HG03354 (cell line): ENCODE data around the gene TMEM33.

Experiments used
- ATAC-seq: cut with Tn5 transposase; IDR thresholded peaks from one replicate; pipeline ENCODE4 v1.9.1; 2021; ENCODE audit warnings: mild to moderate bottlenecking; ENCODE audit not compliant: unreplicated experiment, poor library complexity, severe bottlenecking

Gene TMEM33

DNA sequence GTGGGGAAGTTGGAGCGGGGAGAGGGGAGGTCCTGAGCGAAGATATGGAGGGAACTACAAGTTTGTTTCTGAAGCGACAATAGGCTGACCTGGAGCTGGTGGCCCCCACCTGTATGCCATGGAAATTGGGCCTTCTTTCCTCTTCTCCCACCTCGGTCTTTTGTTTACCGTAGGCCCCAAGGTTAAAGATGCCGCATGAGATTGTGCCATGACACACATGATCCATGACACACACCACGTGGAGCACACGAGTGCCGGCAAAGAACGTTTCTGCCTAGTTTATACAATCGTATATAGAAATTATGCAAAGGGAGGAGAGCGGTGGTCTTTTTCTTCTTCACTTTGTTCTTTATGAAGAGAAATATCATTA is 408 bp downstream of the TMEM33 start:
- ATAC-seq: peak; percentile 23

DNA sequence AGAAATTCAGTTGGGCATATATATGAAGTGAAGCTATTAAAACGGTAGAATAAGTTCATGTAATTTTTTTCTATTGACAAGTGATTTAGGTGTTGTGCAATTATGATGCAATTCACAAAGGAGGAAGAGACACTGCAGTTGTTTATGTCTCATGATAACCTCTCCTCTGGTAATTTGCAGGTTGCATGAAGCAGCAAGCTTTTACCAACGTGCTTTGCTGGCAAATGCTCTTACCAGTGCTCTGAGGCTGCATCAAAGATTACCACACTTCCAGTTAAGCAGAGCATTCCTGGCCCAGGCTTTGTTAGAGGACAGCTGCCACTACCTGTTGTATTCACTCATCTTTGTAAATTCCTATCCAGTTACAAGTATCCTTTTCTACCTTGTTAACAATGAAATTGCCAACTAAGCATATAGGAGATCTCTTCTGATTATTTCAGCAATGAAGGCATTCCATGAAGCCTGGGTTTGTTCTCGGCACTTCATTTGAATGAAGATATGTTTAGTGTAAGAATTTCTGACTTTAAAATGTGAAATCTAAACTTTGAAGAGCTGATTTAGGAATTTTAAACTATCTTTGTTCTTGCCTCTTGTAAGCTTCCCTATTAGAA is 3.9 kb downstream of the TMEM33 start:
- ATAC-seq: no peak

DNA sequence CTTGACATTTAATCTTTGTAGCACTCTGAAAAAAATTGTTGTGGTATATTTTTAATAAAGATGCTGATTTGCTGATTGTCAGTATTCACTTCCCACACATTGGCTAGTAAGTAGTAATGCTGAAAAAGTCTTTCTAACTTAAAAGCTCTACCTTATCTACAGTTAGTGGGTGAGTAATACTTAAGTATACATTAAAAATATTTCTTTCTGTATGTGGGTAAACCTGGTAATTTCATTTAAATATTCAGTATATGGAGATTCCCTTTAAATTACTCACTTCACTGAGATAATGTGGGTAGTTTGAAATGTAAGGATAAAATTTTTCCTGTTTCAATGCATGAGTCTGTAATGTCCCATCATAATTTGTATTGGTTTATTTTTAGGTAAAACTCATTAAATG is 5.6 kb downstream of the TMEM33 start:
- ATAC-seq: no peak

DNA sequence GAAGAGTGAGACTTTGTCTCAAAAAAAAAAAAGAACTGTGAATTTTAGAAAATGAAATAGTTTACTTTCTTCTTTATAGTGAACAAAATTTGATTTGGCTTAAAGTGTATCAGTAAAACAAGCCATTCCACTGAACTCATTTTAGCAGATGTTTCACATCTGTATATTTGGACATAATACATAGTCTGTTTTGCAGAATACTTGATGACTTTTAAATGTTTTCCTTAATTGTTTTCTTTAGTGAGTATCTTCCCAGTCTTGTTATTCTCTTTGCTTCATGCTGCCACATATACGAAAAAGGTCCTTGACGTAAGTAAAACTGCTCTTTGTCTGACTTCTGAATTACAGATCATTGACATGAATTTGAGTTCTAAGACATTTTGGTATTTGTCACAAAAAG is 8.3 kb downstream of the TMEM33 start:
- ATAC-seq: no peak

DNA sequence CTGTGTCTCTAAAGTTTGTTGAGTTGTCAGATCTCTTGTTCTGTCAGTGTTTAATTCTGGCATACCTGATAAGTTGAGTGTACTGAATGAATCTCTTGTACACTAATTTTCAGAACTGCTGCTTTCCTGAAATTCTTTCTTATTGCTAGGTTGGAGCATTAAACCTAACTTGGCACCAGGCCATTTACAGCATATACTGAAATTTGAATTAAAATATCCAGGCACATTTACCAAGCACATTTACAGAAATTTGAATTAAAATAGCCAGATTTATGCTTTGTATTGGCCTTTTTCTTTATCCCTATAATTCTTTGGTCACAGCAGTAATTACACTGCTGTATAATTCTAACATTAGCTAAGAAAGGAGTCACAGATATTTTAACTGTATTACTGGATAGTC is 8.9 kb downstream of the TMEM33 start:
- no peak for ATAC-seq

DNA sequence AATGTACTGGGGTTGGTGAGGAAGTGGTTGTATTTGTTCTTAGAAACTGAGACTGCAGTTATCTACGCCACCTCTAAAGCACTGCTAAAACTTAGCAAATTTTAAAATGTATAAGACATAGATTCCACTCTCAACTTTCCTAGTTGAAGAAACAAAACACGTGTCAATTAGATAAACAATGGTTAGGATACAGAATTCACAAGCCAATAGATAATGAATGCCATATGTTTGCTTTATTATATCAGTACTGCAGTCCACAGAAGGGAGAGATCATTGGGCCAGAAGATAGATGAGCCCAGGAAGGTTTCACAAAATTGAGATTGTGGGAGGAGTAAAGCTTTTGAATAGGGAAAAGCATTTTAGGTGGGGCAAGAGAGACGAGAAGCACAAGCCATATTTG is 14.3 kb downstream of the TMEM33 start:
- no peak for ATAC-seq

DNA sequence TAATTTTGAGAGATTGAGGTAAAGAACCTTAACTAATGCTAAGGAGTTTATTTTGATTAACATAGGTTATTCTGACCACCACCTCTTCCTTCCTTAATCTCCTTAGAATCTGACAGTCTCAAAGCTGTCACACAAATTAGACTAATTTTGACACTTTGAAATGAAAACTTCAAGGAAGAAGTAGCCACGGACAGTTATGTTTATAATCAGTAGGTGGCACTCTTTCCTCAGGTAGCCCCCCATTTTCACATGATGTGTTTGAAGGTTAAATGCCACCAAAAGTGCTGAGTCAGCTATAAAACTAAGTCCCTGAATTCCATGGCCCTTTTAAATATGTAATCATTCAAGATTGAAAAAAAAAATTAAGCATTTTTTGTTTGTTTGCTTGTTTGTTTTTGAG is 22.4 kb downstream of the TMEM33 start:
- peak; percentile 75 for ATAC-seq

DNA sequence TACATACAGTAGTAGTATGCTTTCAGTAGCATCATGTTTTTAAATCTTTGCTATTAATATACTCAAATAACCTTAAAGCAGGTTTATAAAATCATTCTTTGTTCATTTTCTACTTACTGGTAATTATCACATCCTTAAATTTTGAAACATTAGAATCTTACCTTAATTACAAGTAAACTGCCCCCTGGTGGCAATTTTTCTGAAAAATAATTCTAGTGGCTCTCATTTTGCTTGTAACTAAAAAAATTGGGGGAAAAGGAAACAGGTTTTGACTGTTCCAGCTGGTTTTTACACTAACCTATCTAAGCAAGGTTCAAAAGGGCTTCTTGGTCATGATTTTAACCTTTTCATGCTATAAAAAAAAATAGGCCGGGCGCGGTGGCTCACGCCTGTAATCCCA is 27.9 kb downstream of the TMEM33 start:
- ATAC-seq: no peak

DNA sequence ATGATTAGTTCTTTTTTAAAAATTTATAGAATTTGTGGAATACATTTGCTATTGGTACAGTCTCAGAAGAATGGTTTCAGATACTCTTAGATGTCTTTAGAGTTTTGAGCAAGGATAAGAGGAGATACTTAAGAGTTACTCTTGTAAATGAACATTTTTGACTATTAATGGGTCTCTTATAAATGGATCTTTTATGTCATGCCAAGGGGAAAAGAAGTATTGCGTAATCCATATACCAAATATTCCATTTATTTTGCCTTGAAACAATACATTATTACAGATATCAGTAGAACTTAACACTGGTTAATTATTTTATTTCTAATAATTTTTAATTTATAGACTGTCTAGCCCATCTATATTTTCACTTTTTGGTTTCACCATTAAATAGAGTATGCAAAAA is 29.2 kb downstream of the TMEM33 start:
- ATAC-seq: no peak

DNA sequence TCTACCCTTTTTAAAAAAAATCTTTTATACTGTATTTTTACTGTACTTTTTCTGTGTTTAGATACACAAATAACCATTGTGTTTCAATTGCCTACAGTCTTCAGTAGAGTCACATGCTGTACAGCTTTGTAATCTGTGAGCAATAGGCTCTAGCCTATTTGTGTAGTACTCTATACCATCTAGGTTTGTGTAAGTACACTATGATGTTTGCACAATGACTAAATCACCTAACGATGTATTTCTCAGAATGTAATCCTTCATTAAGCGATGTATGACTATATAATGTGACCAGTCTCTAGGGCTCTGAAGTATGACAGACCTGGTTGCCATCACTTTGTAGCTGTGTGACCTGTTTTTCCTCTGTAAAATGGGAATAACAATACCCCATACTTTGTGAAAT is 32.2 kb downstream of the TMEM33 start:
- ATAC-seq: no peak

DNA sequence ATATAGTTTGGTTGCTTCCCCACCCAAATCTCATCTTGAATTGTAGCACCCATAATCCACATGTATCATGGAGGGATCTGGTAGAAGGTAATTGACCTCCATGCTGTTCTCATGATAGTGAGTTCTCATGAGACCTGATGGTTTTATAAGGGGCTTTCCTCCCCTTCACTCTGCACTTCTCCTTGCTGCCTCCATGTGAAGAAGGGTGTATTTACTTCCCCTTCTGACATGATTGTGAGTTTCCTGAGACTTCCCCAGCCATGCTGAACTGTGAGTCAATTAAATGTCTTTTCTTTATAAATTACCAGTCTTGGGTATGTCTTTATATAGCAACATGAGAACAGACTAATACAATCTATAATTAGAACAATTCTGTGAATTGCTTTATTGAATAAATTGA is 34.4 kb downstream of the TMEM33 start:
- ATAC-seq: no peak

DNA sequence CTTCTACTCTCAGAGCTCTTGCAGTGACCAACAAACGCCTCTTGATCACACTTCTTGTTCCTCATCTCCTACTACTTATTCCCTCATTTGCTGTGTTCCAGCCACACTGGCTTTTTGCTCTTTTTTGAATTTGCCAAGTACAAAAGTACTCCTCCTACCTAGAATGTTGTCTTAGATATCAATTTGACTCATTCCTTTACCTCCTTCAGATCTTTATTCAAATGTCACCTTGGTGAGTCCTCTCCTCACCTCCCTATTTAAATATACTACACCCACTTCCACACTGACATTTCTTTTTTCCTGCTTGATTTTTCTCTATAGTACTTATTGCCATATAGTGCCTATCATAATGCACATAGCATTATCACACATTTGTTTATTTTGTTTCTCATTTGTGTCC is 40.1 kb downstream of the TMEM33 start:
- no peak for ATAC-seq

DNA sequence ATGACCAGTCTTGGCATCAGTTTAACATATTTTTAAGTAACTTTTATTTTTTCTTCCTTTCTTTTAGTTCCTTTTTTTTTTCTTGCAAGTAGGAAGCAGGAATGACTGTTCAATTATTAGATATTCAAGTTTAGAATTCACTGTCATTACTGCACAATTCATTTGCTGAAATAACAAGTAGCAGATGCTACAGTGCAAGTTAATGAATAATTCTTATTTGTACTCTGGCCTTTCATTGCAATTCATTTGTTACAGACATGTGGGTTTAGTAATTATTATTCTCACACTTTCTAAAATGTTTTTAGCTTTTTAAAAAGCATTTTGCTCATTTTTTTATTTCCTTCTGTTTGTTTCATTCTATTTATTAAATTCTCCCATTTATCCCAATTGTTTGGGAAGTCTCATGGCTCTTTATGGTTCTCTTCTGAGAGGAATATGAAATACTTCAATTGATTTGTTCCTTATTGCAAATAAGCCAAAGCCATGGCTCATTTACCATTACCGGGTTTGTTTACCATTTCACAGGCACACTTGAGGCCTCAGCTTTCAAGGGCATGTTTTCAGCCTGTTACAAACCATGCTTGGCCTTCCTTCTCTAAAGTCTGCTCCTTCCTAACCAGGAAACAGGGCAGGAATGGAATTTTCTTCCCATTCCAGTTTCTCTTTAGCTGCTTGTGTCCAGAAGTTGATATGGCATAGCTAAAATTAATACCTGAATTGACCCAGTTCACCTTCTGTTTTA is 41.7 kb downstream of the TMEM33 start:
- ATAC-seq: no peak

DNA sequence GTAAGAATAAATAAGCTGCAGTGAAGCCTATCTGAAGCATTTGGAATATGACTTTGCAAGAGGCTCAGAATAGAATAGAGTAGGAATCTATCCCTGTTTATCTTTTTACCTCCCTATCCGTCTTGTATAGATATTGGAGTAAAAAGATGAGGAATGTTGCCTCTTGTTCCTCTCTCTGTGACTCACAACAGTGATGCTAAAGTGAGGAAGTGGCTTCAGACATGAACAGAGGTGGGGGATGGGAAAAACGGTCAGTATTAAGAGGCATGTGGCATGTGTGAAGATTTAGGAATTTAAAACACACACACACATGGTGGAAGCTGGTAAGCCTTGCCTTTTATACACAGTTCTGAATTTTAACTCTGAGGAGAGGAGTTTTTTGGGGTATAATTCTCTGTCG is 42.5 kb downstream of the TMEM33 start:
- ATAC-seq: no peak

DNA sequence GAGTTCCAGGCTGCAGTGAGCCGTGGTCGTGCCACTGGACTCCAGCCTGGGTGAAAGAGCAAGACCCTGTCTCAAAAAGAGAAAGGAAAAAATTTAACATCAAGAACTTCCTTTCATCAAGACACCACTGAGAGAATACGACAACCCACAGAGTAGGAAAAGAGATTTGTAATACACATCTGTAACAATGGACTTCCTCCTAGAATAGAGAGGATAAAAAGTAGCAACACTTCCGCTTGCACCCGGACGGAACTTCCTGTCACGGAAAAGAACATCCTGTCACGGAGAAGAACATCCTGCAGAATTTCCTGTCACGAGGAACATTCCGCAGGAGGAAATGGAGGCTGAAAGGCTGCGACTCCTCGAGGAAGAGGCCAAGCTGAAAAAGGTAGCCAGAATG is 46.2 kb downstream of the TMEM33 start, which contains the start of gene DCAF4L1:
DCAF4L1 (plus strand) TSS at position 301 of the 400 bp plus-strand sequence; CDS start at position 338, 37 bp downstream.
- ATAC-seq: no peak

DNA sequence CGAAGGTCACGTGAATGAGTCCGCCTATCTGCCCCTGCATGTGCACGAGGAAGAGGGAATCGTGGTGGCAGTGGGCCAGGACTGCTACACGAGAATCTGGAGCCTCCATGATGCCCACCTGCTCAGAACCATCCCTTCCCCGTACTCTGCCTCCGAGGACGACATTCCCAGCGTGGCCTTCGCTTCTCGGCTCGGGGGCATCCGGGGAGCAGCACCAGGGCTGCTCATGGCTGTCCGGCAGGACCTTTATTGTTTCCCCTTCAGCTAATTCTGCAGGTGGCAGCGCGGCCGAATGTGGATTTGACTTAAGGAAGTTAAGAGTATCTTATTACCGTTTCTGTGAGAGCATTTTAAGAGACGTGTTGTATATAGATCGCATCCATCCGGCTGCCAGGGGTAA is 47.5 kb downstream of the TMEM33 start:
- ATAC-seq: no peak

DNA sequence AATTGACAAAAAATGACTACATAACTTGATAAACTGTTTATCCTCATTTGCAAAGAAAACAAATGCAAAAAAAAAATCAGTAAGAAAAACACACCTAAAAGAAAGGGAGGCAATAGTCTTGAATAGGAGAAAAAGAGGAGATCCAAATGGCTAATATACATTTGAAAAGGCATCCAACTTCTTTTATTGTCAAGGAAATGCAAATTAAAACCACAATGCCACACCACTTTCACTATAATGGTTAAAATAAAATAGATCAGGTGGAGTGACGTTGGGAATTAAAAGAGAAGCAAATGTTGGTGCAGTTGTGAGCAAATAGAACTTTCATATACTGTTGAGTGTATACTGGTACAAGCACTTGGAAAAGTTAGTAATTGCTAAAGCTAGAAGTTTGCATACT is 49.9 kb downstream of the TMEM33 start:
- ATAC-seq: no peak

DNA sequence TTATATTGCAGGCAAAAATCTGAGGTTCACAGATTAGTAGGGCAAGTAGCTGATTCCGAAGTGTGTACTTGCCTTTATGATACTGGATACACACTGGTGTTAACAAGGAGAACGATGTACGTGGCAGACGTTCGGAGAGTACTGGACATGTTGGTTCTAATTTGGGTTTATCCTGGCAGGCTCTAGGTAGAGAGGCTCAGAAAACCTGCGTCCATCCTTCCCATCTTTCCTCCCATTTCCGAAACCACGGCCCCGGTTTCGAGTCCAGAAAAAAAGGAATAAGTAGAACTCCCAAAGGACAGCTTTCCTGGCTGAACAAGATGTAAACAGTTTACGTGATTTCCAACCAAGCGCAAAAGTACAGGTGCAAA is 54.8 kb downstream of the TMEM33 start:
- ATAC-seq: peak; percentile 29

DNA sequence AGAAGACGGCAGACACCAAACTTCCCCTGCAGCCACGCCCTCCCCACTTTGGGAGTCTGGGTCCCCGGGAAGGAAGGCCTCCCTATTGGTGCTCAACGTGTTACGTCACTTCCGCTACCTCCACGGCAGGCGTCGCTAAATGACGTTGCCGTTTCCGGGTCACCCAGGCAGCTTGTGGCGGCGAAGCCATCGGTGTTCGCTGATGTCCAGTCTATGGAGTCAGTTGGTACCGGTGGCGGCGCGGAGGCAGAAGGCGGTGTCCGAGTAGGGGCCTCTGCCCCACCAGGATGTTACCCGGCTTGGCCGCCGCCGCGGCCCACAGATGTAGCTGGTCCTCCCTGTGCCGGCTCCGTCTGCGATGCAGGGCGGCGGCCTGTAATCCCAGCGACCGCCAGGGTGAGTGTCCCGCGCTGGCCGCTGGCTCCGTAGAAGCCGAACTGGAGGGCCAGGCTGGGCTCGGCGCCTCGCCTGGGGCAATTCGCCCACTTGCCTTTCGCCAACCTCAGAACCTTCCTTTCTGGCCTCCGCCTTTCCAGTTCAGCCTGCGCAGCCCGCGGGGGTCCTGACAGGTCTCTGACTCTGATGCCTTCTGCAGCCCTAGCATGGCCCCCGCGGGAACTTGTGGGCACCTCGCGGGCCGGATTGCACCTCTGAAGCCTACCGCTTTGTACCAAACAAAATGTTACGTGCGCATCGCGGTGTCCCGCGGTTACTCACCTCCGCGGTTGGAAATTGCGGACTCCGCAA is 55.3 kb downstream of the TMEM33 start, which contains the start of gene SLC30A9:
SLC30A9 (plus strand) TSS at position 166 of the 747 bp plus-strand sequence; CDS start at position 288, 122 bp downstream.
- ATAC-seq: peak; percentile 99

DNA sequence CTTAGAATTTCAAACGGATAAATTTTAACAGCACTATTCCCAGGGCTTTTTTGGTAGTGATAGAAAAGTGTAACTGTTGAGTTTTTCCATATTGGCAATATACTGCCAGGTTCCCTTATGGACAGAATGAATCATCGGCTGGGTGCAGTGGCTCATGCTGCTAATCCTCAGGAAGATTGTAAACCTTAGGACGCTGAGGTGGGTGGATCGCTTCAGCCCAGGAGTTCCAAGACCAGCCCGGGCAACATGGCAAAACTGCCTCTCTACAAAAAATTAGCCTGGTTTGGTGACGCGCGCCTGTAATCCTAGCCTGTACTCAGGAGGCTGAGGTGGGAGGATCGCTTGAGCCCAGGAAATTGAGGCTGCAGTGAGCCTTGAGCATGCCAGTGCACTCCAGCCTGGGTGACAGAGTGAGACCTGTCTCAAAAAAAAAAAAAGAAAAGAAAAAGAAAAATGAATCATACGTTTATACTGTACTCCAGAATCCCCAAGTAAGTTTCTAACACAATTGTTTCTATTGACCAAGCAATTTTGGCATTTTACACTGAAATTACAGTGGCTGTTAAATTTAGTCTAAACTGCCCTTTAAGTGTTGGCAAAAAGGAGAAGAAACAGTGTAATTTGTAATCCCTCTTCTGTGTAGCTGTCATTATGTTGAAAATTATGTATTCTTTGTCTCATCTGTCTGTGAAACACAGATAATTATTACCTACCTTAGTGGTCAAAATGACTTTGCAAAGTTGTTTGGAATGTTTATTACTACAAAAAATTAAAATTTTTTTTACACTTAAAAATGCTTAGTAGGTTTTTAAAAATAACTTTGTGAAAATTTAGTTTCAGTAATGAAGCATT is 56.9 kb downstream of the TMEM33 start:
- no peak for ATAC-seq
